Uterus (tissue), 4 donors: Measurements from ENCODE around the gene TMEM217. TPM values are rescaled to one million over a fixed set of nuclear protein-coding genes. Genes with fewer than 3 reads are reported as not detected.
A peak's percentile ranks its signal among the peaks of the same experiment; 100 is the strongest.

Experiments used
- DNase-seq, 2 donors: peaks; one replicate each; pipeline ENCODE4 v3.0.0-alpha.2; 2019 to 2020
- H3K27ac ChIP-seq, 2 donors: fragments of 200-600 bp; sonication (generic); 1 replicate in 1 of 2; 2 replicates in 1 of 2; pipeline ENCODE4 v1.5.1; 2016 to 2018
- H3K27me3 ChIP-seq, 2 donors: fragments of 200-600 bp; sonication (generic); one replicate each; pipeline ENCODE4 v1.5.1; 2018 to 2019; ENCODE audit warnings: control low read depth in 1 of 2
- H3K36me3 ChIP-seq, 2 donors: fragments of 200-600 bp; sonication (generic); one replicate each; pipeline ENCODE4 v1.5.1; 2019; ENCODE audit warnings: control low read depth in 1 of 2
- H3K4me1 ChIP-seq, 2 donors: fragments of 200-600 bp; sonication (generic); one replicate each; pipeline ENCODE4 v1.5.1; 2018 to 2019; ENCODE audit warnings: control low read depth in 1 of 2
- H3K4me3 ChIP-seq, 2 donors: fragments of 200-600 bp; sonication (generic); 1 replicate in 1 of 2; 2 replicates in 1 of 2; pipeline ENCODE4 v1.5.1; 2018 to 2019; ENCODE audit warnings: mild to moderate bottlenecking in 1 of 2
- H3K9me3 ChIP-seq, 2 donors: fragments of 200-600 bp; sonication (generic); one replicate each; pipeline ENCODE4 v1.5.1; 2019; ENCODE audit warnings: control low read depth in 1 of 2
- POLR2A ChIP-seq, 2 donors: fragments of 450-650 bp; IDR thresholded peaks; one replicate each; pipeline ENCODE4 v1.6.1; 2016; ENCODE audit warnings: antibody characterized with exemption in 2 of 2, mild to moderate bottlenecking in 1 of 2, moderate library complexity in 1 of 2
- intact Hi-C: fragments of 100-400 bp; cut with DNase I; formaldehyde crosslinking; loops from one replicate; pipeline ENCODE4 v1.15.1; 2023; ENCODE audit warnings: low total_unique reads
- total RNA-seq, 4 donors: library from RNA; depleted of rRNA in 3 of 4; stranded (reverse); fragments of >200 nt in 3 of 4; gene quantifications; one replicate each; pipeline versions ENCODE4 v1.1.0 to v1.2.4, GENCODE V29; 2014 to 2023
- TF ChIP-seq, protein P1 (sequence below), 4 experiments: fragments of 200-600 bp in 2 of 4; fragments of 450-650 bp in 2 of 4; sonication (generic) in 2 of 4; IDR thresholded peaks; one replicate each; pipeline ENCODE4 v1.5.1; 2016 to 2019; ENCODE audit warnings: antibody characterized with exemption in 4 of 4, mild to moderate bottlenecking in 2 of 4, moderate library complexity in 1 of 4
- donor health status: DM: yes; HTN: yes; CAD: no.

The TMEM217 gene
- total RNA-seq, 4 donors from 2014 or later: 0.21 to 1.6 TPM; not detected in 2

DNA sequence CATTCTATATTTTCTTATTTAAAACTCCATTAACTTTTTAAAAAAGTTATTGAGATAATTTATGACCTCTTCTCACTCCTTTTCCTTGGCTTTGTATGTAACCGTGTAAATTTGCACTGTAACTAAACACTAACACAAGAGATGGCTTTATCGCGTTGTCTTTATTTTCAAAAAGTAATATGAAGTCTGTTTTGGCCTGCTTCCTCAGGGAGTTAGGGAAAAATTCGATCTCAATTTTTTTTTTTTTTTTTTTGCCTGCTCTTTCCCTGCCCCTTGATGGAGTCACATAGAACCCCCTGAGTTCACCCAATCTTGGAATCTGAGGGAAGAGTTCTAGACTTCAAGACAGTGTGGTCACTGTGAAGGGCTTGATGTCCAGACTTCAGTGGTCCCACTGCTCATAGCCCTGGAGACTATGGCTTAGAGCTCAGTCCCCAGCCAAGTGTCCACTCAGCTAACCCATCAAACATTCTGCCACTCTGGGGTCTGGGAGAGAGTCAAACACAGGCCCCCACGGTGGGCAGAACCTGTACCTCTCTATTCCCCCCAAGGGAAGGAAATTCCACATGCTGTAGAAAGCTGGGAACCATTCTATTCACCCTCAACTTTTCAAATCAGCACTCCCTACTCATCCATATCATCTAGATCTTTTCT is 16.0 kb downstream of the TMEM217 start:
- Histone ChIP-seq H3K4me3 (no peak overlapping the region), H3K9me3 (no peaks in the 10 kb centered on the region), H3K27ac (peak overlapping the region; percentile 91 to 97), H3K36me3 (no peaks in the 10 kb centered on the region), H3K4me1 (peaks cover 0 to 15% of the 10 kb centered on the region in 2 donors), H3K27me3 (no peaks in the 10 kb centered on the region)
- no peak for DNase-seq
- intact Hi-C loops: no loop called here
- no peak for TF ChIP-seq POLR2A (IDR thresholded peaks at IDR 0.05)
- TF ChIP-seq, protein P1, sequence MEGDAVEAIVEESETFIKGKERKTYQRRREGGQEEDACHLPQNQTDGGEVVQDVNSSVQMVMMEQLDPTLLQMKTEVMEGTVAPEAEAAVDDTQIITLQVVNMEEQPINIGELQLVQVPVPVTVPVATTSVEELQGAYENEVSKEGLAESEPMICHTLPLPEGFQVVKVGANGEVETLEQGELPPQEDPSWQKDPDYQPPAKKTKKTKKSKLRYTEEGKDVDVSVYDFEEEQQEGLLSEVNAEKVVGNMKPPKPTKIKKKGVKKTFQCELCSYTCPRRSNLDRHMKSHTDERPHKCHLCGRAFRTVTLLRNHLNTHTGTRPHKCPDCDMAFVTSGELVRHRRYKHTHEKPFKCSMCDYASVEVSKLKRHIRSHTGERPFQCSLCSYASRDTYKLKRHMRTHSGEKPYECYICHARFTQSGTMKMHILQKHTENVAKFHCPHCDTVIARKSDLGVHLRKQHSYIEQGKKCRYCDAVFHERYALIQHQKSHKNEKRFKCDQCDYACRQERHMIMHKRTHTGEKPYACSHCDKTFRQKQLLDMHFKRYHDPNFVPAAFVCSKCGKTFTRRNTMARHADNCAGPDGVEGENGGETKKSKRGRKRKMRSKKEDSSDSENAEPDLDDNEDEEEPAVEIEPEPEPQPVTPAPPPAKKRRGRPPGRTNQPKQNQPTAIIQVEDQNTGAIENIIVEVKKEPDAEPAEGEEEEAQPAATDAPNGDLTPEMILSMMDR (IDR thresholded peaks at IDR 0.05): no peak

DNA sequence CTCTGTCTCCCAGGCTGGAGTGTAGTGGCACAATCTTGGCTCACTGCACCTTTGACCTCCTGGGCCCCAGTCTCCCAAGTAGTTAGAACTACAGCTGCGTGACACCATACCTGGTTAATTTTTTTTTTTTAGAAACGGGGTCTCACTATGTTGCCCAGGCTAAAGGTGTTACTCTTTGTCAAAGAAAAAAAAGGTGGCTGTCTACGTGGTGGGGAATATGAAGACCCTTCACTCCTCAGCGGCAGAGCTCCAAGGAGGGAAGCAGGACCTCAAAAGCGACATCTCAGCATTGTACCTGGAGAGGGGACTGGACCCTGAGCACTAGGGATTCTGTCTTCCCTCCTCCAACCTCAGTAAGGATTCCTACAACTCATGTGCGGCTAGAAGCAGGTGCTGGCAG is 16.8 kb downstream of the TMEM217 start:
- H3K27ac ChIP-seq: peak overlapping the region; percentile 91 to 97
- DNase-seq: no peak
- intact Hi-C loops: no loop called here
- TF ChIP-seq, protein P1 (IDR thresholded peaks at IDR 0.05): no peak
- no peak for TF ChIP-seq POLR2A (IDR thresholded peaks at IDR 0.05)
- H3K27me3 ChIP-seq: no peaks in the 10 kb centered on the region
- H3K9me3 ChIP-seq: no peaks in the 10 kb centered on the region
- no peaks in the 10 kb centered on the region for H3K36me3 ChIP-seq
- no peak overlapping the region for H3K4me3 ChIP-seq
- H3K4me1 ChIP-seq: peaks cover 0 to 15% of the 10 kb centered on the region in 2 donors

DNA sequence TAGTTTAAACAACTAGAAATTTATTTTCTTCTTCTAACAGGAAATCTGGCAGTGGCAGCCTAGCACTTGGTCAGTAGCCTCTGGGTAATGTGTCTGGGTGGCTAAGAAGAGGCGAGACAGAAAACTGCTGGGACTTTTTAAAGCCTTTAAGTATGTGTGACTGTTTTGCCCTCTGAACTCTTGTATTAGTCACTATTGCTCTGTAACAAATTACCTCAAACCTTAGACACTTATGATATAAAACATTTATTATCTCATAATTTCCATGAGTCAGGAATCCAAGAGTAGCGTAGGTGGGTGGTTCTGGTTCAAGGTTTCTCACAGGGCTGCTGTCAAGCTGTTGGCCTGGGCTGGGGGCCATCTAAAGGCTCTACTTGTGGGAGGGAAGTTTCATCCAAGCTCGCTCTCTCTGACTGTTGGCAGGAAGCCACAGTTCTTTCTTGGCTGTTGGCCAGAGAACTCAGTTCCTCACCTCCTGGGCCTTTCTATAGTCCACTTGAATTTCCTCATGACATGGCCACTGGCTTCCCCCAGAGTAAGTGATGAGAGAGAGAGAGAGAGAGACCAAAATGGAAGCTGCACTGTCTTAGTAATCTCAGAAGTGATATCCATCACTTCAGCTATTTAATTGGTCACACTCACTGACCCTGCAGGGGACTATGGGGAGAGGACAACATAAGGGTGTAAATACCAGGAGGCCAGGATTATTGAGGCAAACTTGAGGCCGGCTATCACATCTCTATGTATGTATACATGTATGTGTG is 17.8 kb downstream of the TMEM217 start:
- peaks cover 0 to 14% of the 10 kb centered on the region in 2 donors for H3K4me1 ChIP-seq
- H3K36me3 ChIP-seq: no peaks in the 10 kb centered on the region
- H3K9me3 ChIP-seq: no peaks in the 10 kb centered on the region
- no peak overlapping the region for H3K4me3 ChIP-seq
- no peak for TF ChIP-seq POLR2A (IDR thresholded peaks at IDR 0.05)
- TF ChIP-seq, protein P1 (IDR thresholded peaks at IDR 0.05): no peak
- intact Hi-C loops: no loop called here
- peak overlapping the region; percentile 91 to 97 for H3K27ac ChIP-seq
- peak; percentile 97 for DNase-seq
- no peaks in the 10 kb centered on the region for H3K27me3 ChIP-seq

DNA sequence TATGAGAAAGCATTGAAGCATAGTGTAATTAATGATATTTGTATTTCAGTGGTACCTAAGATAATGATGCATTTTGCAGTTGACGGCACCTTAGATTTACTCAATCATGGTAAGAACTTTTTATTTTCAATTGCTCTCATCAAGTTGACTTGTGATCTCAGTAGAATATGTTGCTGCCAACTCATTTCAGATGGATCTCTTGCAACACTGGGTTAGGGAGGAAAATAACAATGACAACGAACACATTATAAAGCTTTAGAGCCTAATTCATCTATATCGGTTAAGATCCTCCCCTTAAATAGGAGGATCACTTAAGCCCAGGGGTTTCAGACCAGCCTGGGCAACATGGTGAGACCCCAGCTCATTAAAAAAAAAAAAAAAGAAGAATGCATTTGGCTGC is 18.4 kb downstream of the TMEM217 start:
- H3K4me1 ChIP-seq: peaks cover 0 to 12% of the 10 kb centered on the region in 2 donors
- H3K4me3 ChIP-seq: no peak overlapping the region
- H3K36me3 ChIP-seq: no peaks in the 10 kb centered on the region
- peak overlapping the region; percentile 91 to 97 for H3K27ac ChIP-seq
- intact Hi-C loops: no loop called here
- DNase-seq: no peak
- no peaks in the 10 kb centered on the region for H3K27me3 ChIP-seq
- no peaks in the 10 kb centered on the region for H3K9me3 ChIP-seq
- TF ChIP-seq, protein P1 (IDR thresholded peaks at IDR 0.05): no peak
- no peak for TF ChIP-seq POLR2A (IDR thresholded peaks at IDR 0.05)

DNA sequence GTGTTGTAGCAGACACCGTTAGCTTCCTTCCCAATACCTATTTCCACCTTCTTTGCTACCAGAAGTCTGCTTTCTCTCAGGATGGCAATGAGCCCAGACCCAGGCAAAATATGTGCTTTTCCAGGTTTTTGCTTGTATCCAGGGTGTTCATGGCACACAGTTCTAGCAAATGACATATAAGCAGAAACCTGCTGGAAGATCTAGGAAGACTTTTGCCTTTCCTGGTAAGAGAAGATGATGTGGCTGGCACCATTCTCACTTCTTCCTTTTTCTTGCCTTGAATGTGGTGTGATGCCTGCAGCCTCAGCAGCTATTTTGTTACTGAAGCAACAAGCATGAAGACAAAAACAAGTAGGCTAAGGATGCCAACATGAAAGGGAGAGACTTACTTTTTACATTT is 19.6 kb downstream of the TMEM217 start:
- intact Hi-C loops: no loop called here
- H3K4me1 ChIP-seq: peaks cover 0 to 8% of the 10 kb centered on the region in 2 donors
- H3K4me3 ChIP-seq: no peak overlapping the region
- DNase-seq: no peak
- no peak for TF ChIP-seq POLR2A (IDR thresholded peaks at IDR 0.05)
- TF ChIP-seq, protein P1 (IDR thresholded peaks at IDR 0.05): no peak
- H3K9me3 ChIP-seq: no peaks in the 10 kb centered on the region
- H3K27me3 ChIP-seq: no peaks in the 10 kb centered on the region
- no peaks in the 10 kb centered on the region for H3K36me3 ChIP-seq
- H3K27ac ChIP-seq: peak overlapping the region; percentile 91 to 97
